HCT116 (cell line): ENCODE results near the gene HEPN1.

Source experiments
- ATF3 ChIP-seq: IDR thresholded peaks from 2 replicates; pipeline ENCODE4 v1.6.1; 2012
- EGR1 ChIP-seq: IDR thresholded peaks from 2 replicates; pipeline ENCODE4 v1.6.1; 2012; ENCODE audit warnings: low read depth
- EZH2 ChIP-seq: fragments of 200-600 bp; sonication (generic); IDR thresholded peaks from 2 replicates; pipeline ENCODE4 v1.6.1; 2017; ENCODE audit warnings: antibody characterized with exemption, mixed run types
- MAX ChIP-seq: IDR thresholded peaks from 2 replicates; pipeline ENCODE4 v1.6.1; 2012
- POLR2A ChIP-seq: IDR thresholded peaks from 2 replicates; pipeline ENCODE4 v1.7.0; 2011; ENCODE audit warnings: borderline replicate concordance; ENCODE audit not compliant: insufficient read depth, insufficient read length; ENCODE audit errors: extremely low read depth
- POLR2AphosphoS5 ChIP-seq: IDR thresholded peaks from 2 replicates; pipeline ENCODE4 v1.6.1; 2011; ENCODE audit warnings: mild to moderate bottlenecking, low read depth, low read length, moderate library complexity
- TF ChIP-seq, protein P1 (sequence below), 3 experiments: fragments of 200-600 bp in 1 of 3; sonication (generic) in 1 of 3; IDR thresholded peaks in 2 of 3; conservative IDR thresholded peaks in 1 of 3; 2 replicates each; pipeline ENCODE4 v1.5.1; 2012 to 2017; ENCODE audit warnings: low read depth in 2 of 3, low read length in 2 of 3, antibody characterized with exemption in 1 of 3, borderline replicate concordance in 1 of 3, control low read depth in 1 of 3, mild to moderate bottlenecking in 1 of 3, mixed read lengths in 1 of 3, mixed run types in 1 of 3, moderate library complexity in 1 of 3; ENCODE audit not compliant: insufficient read depth in 1 of 3

- TF ChIP-seq, protein P1, sequence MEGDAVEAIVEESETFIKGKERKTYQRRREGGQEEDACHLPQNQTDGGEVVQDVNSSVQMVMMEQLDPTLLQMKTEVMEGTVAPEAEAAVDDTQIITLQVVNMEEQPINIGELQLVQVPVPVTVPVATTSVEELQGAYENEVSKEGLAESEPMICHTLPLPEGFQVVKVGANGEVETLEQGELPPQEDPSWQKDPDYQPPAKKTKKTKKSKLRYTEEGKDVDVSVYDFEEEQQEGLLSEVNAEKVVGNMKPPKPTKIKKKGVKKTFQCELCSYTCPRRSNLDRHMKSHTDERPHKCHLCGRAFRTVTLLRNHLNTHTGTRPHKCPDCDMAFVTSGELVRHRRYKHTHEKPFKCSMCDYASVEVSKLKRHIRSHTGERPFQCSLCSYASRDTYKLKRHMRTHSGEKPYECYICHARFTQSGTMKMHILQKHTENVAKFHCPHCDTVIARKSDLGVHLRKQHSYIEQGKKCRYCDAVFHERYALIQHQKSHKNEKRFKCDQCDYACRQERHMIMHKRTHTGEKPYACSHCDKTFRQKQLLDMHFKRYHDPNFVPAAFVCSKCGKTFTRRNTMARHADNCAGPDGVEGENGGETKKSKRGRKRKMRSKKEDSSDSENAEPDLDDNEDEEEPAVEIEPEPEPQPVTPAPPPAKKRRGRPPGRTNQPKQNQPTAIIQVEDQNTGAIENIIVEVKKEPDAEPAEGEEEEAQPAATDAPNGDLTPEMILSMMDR (IDR thresholded peaks at IDR 0.05 in 2 of 3, conservative IDR thresholded peaks at IDR 0.05 in 1 of 3; ENCODE audit: borderline replicate concordance in 1 of 3, insufficient read depth in 1 of 3, low read depth in 2 of 3, low read length in 2 of 3) = no peak
- TF ChIP-seq ATF3 = no peak
- TF ChIP-seq POLR2AphosphoS5 = no peak
- TF ChIP-seq POLR2A = no peak
- TF ChIP-seq EGR1 = no peak
- TF ChIP-seq EZH2 = no peak
- TF ChIP-seq MAX = no peak
Measured at GRCh38 chr11:124923296-124923695, 4.2 kb downstream of the HEPN1 start.
